RWPE2 (cell line): ENCODE results near the gene CPOX.
A peak's percentile ranks its signal among the peaks of the same experiment; 100 is the strongest.
"Not testable (repeated sequence)": the region's sequence is repeated elsewhere in the genome, so short reads cannot be mapped to it uniquely, and the experiment has no call there.

Experiments used
- ATAC-seq: fragments of 200-7000 bp; cut with Tn5 transposase; 3 replicates; pipeline ENCODE4 v1.9.1; 2021; ENCODE audit warnings: low read depth
- DNase-seq: peaks from one replicate; pipeline ENCODE4 v3.0.0-alpha.2; 2020; ENCODE audit warnings: low spot score
- H3K27ac ChIP-seq: fragments of 450-650 bp; 2 replicates; pipeline ENCODE4 v1.5.1; 2017; ENCODE audit warnings: mild to moderate bottlenecking; ENCODE audit not compliant: poor library complexity, severe bottlenecking
- H3K27me3 ChIP-seq: fragments of 250-450 bp; sonication (Bioruptor Pico); 2 replicates; pipeline ENCODE4 v1.5.1; 2021; ENCODE audit warnings: mild to moderate bottlenecking, moderate library complexity; ENCODE audit not compliant: insufficient read depth, poor library complexity, severe bottlenecking
- H3K36me3 ChIP-seq: fragments of 250-450 bp; sonication (Bioruptor Pico); 2 replicates; pipeline ENCODE4 v1.5.1; 2020; ENCODE audit warnings: low read depth, mild to moderate bottlenecking, moderate library complexity
- H3K4me1 ChIP-seq: fragments of 250-450 bp; sonication (Bioruptor Pico); 2 replicates; pipeline ENCODE4 v1.5.1; 2021; ENCODE audit warnings: mild to moderate bottlenecking, moderate library complexity; ENCODE audit not compliant: insufficient read depth, poor library complexity, severe bottlenecking
- H3K4me3 ChIP-seq: fragments of 250-450 bp; sonication (Bioruptor Pico); 2 replicates; pipeline ENCODE4 v1.5.1; 2021; ENCODE audit warnings: mild to moderate bottlenecking, moderate library complexity; ENCODE audit not compliant: severe bottlenecking
- H3K9me3 ChIP-seq: fragments of 250-450 bp; sonication (Bioruptor Pico); 2 replicates; pipeline ENCODE4 v1.5.1; 2021; ENCODE audit warnings: mild to moderate bottlenecking, moderate library complexity; ENCODE audit not compliant: severe bottlenecking
- CTCF ChIP-seq: fragments of 450-650 bp; IDR thresholded peaks from one replicate; pipeline ENCODE4 v1.5.1; 2017; ENCODE audit warnings: mild to moderate bottlenecking, moderate library complexity; ENCODE audit not compliant: poor library complexity, severe bottlenecking

CPOX gene

GRCh38 chr3:98593046-98593936 lies at the start of gene CPOX:
Gene CPOX (minus strand): TSS chr3:98593611. CDS start chr3:98593504, 107 bp downstream.
- ATAC-seq, result peak; percentile 96
- Histone ChIP-seq H3K4me3 (peak within 1 kb of the TSS; percentile 88), H3K27me3 (no peaks in the 10 kb centered on the region), H3K9me3 (no peaks in the 10 kb centered on the region), H3K4me1 (no peaks in the 10 kb centered on the region), H3K36me3 (peaks cover 27% of the 10 kb centered on the region), H3K27ac (peak within 1 kb of the TSS; percentile 29)
- TF ChIP-seq CTCF, result no peak
- peak; percentile 88 for DNase-seq

- not testable (repeated sequence) for ATAC-seq, H3K9me3 ChIP-seq, H3K4me3 ChIP-seq
Observed at GRCh38 chr3:98642769-98643168, 49.4 kb upstream of the CPOX start.

GRCh38 chr3:98641756-98642155 lies 48.3 kb upstream of the CPOX start:
- not testable (repeated sequence) for ATAC-seq, H3K4me3 ChIP-seq, H3K4me1 ChIP-seq, H3K36me3 ChIP-seq, H3K27me3 ChIP-seq, H3K9me3 ChIP-seq, DNase-seq, H3K27ac ChIP-seq

More at GRCh38 chr3:98642769-98643168, 49.4 kb upstream of the CPOX start:
- not testable (repeated sequence) for DNase-seq, H3K27ac ChIP-seq, H3K4me1 ChIP-seq, H3K27me3 ChIP-seq, H3K36me3 ChIP-seq

- not testable (repeated sequence) for H3K27ac ChIP-seq, H3K27me3 ChIP-seq, H3K4me1 ChIP-seq, DNase-seq, H3K36me3 ChIP-seq, H3K9me3 ChIP-seq, H3K4me3 ChIP-seq, ATAC-seq
Observed at GRCh38 chr3:98638515-98638914, 45.1 kb upstream of the CPOX start.

GRCh38 chr3:98630416-98630815 lies 37.0 kb upstream of the CPOX start:
- TF ChIP-seq CTCF, result no peak
- H3K27me3 ChIP-seq, result no peaks in the 10 kb centered on the region
- DNase-seq, result no peak
- no peaks in the 10 kb centered on the region for H3K9me3 ChIP-seq
- no peak overlapping the region for H3K4me3 ChIP-seq
- H3K4me1 ChIP-seq, result no peaks in the 10 kb centered on the region
- ATAC-seq, result no peak
- H3K36me3 ChIP-seq, result no peaks in the 10 kb centered on the region
- no peak overlapping the region for H3K27ac ChIP-seq

- ATAC-seq (no peak), DNase-seq (no peak)
- no peaks in the 10 kb centered on the region for H3K4me1 ChIP-seq
- no peak overlapping the region for H3K27ac ChIP-seq
- no peaks in the 10 kb centered on the region for H3K9me3 ChIP-seq
- H3K4me3 ChIP-seq, result no peak overlapping the region
- no peak for TF ChIP-seq CTCF
- H3K36me3 ChIP-seq, result no peaks in the 10 kb centered on the region
- H3K27me3 ChIP-seq, result no peaks in the 10 kb centered on the region
Observed at GRCh38 chr3:98628317-98628716, 34.9 kb upstream of the CPOX start.
